Gastrocnemius medialis (tissue), 4 donors: ENCODE data around the gene GPR146.

Source experiments
- POLR2A ChIP-seq, 2 donors: fragments of 450-650 bp; IDR thresholded peaks; one replicate each; pipeline ENCODE4 v1.6.1; 2017; ENCODE audit warnings: antibody characterized with exemption in 2 of 2, mild to moderate bottlenecking in 2 of 2, moderate library complexity in 2 of 2
- TF ChIP-seq, protein P1 (sequence below), 5 experiments: fragments of 450-650 bp in 3 of 5; fragments of 200-600 bp in 2 of 5; sonication (generic) in 2 of 5; IDR thresholded peaks in 4 of 5; conservative IDR thresholded peaks in 1 of 5; 1 replicate in 4 of 5; 2 replicates in 1 of 5; pipeline ENCODE4 v1.5.1; 2016 to 2019; ENCODE audit warnings: antibody characterized with exemption in 5 of 5, mild to moderate bottlenecking in 3 of 5, moderate library complexity in 3 of 5

- TF ChIP-seq, protein P1, sequence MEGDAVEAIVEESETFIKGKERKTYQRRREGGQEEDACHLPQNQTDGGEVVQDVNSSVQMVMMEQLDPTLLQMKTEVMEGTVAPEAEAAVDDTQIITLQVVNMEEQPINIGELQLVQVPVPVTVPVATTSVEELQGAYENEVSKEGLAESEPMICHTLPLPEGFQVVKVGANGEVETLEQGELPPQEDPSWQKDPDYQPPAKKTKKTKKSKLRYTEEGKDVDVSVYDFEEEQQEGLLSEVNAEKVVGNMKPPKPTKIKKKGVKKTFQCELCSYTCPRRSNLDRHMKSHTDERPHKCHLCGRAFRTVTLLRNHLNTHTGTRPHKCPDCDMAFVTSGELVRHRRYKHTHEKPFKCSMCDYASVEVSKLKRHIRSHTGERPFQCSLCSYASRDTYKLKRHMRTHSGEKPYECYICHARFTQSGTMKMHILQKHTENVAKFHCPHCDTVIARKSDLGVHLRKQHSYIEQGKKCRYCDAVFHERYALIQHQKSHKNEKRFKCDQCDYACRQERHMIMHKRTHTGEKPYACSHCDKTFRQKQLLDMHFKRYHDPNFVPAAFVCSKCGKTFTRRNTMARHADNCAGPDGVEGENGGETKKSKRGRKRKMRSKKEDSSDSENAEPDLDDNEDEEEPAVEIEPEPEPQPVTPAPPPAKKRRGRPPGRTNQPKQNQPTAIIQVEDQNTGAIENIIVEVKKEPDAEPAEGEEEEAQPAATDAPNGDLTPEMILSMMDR (IDR thresholded peaks at IDR 0.05 in 4 of 5, conservative IDR thresholded peaks at IDR 0.05 in 1 of 5), result no peak
- TF ChIP-seq POLR2A (IDR thresholded peaks at IDR 0.05), result no peak
Measured at GRCh38 chr7:1053816-1054370, 9.5 kb downstream of the GPR146 start.
